ENCODE results near the gene CRIP1. TPM values are rescaled to one million over a fixed set of nuclear protein-coding genes. Genes with fewer than 3 reads are reported as not detected.

Gene CRIP1
- total RNA-seq, 1 experiment from 2014 or later = 6.9 TPM

DNA sequence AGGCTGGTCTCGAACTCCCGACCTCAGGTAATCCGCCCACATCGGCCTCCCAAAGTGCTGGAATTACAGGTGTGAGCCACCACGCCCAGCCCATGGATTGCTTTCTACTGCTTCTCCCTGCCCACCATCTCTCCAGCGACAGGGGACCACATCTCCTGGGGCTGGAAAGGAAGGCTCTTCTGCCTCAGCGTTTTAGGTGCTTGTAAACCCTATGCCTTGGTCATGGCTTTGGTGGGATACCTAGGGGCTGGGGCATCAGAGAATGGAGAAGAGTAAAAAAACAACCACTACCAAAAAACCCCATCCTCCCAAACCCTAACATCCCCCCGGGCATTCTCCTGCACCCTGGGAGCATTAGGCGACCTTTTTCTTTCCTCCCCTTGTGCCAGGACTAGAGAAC lies 38.6 kb downstream of the CRIP1 start:
- Histone ChIP-seq H3K79me2 (ENCODE audit: insufficient read depth, low read length) (no peaks in the 10 kb centered on the region), H3K14ac (ENCODE audit: insufficient read depth, low read length) (no peak overlapping the region), H2BK5ac (ENCODE audit: insufficient read length, low read length) (no peak overlapping the region), H3K27ac (ENCODE audit: insufficient read length, low read depth, low read length) (no peak overlapping the region), H2BK15ac (ENCODE audit: low read depth, low read length) (no peak overlapping the region), H3T11ph (ENCODE audit: low read length) (no peak overlapping the region), H3K56ac (ENCODE audit: insufficient read length, low read depth, low read length) (no peak overlapping the region), H4K91ac (ENCODE audit: insufficient read length, low read depth, low read length) (no peak overlapping the region), H3K23me2 (ENCODE audit: insufficient read length, low read depth, low read length, poor library complexity, severe bottlenecking) (peaks cover 7% of the 10 kb centered on the region), H2BK12ac (ENCODE audit: insufficient read length, low read depth, low read length) (no peak overlapping the region), H3K4me2 (ENCODE audit: insufficient read depth, insufficient read length, low read length) (no peak overlapping the region), H3K9me3 (ENCODE audit: control insufficient read depth, low read depth, low read length) (no peaks in the 10 kb centered on the region), H2BK20ac (ENCODE audit: low read depth, low read length, poor library complexity, severe bottlenecking) (no peak overlapping the region), H3K18ac (ENCODE audit: insufficient read length, low read depth, low read length) (no peak overlapping the region), H4K20me1 (ENCODE audit: control insufficient read depth, insufficient read depth, insufficient read length) (no peaks in the 10 kb centered on the region), H4K5ac (ENCODE audit: insufficient read length, low read depth, low read length) (no peak overlapping the region), H2AFZ (ENCODE audit: low read length) (no peak overlapping the region), H3K4me1 (ENCODE audit: insufficient read depth, low read length) (no peaks in the 10 kb centered on the region; the same call in 1 of the 2 replicates), H3K23ac (ENCODE audit: insufficient read length, low read depth, low read length) (no peak overlapping the region), H3K4ac (ENCODE audit: low read depth, low read length) (no peak overlapping the region), H2BK120ac (ENCODE audit: low read depth, low read length, poor library complexity, severe bottlenecking) (no peak overlapping the region), H3K79me1 (ENCODE audit: insufficient read depth, low read depth, low read length, poor library complexity, severe bottlenecking) (no peaks in the 10 kb centered on the region), H2AK5ac (ENCODE audit: insufficient read length, low read length) (no peak overlapping the region), H3K27me3 (ENCODE audit: insufficient read depth, low read length) (peaks cover 16% of the 10 kb centered on the region; the same call in 1 of the 2 replicates), H4K8ac (replicated peaks; ENCODE audit: insufficient read length, low read depth, low read length) (no peak overlapping the region), H3K9ac (ENCODE audit: extremely low read depth, insufficient read length, low read length) (no peak overlapping the region)
- Mint-ChIP-seq H3K4me1 (no peaks in the 10 kb centered on the region), H3K36me3 (ENCODE audit: insufficient read depth in 1 of 3, low read depth in 3 of 3) (no peaks in the 10 kb centered on the region), H3K27me3 (ENCODE audit: low read depth) (peaks cover 68% of the 10 kb centered on the region), H3K9me3 (peaks cover 0 to 11% of the 10 kb centered on the region in 2 experiments; a peak in 3 of 5 replicates), H3K4me3 (peak overlapping the region in 1 of 2 experiments; percentile 73; a peak in 3 of 5 replicates), H3K27ac (no peak overlapping the region)
- DNase-seq = no peak
- TF ChIP-seq, protein P1, sequence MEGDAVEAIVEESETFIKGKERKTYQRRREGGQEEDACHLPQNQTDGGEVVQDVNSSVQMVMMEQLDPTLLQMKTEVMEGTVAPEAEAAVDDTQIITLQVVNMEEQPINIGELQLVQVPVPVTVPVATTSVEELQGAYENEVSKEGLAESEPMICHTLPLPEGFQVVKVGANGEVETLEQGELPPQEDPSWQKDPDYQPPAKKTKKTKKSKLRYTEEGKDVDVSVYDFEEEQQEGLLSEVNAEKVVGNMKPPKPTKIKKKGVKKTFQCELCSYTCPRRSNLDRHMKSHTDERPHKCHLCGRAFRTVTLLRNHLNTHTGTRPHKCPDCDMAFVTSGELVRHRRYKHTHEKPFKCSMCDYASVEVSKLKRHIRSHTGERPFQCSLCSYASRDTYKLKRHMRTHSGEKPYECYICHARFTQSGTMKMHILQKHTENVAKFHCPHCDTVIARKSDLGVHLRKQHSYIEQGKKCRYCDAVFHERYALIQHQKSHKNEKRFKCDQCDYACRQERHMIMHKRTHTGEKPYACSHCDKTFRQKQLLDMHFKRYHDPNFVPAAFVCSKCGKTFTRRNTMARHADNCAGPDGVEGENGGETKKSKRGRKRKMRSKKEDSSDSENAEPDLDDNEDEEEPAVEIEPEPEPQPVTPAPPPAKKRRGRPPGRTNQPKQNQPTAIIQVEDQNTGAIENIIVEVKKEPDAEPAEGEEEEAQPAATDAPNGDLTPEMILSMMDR (conservative IDR thresholded peaks at IDR 0.05) = no peak
- no CpG with 5 or more reads among the region's 9 CpGs for WGBS (ENCODE audit: extremely low coverage, insufficient read length, low lambda C conversion rate)
